Measurements from ENCODE around the gene CD63.

DNA sequence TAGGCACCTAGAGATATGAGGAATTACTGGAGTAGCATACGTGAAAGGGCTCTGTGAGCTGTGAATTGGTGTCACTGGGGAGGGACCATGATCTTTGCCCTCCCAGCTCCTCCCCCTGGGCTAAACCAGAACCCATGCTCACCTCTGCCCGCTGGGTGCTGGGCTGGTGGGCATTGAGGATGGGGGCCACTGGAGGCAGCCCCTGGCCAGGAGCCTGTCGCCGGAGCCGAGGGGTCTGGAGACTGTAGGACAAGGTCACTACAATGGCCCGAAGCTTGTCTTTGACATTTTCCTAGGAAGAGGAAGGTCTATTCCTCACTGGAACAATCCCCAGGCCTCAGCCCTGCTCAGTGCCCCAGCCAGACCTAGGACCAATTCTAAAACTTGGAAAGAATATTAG is 32.7 kb downstream of the CD63 start:
- TF ChIP-seq POLR2A (IDR thresholded peaks at IDR 0.05): no peak
- TF ChIP-seq, protein P1, sequence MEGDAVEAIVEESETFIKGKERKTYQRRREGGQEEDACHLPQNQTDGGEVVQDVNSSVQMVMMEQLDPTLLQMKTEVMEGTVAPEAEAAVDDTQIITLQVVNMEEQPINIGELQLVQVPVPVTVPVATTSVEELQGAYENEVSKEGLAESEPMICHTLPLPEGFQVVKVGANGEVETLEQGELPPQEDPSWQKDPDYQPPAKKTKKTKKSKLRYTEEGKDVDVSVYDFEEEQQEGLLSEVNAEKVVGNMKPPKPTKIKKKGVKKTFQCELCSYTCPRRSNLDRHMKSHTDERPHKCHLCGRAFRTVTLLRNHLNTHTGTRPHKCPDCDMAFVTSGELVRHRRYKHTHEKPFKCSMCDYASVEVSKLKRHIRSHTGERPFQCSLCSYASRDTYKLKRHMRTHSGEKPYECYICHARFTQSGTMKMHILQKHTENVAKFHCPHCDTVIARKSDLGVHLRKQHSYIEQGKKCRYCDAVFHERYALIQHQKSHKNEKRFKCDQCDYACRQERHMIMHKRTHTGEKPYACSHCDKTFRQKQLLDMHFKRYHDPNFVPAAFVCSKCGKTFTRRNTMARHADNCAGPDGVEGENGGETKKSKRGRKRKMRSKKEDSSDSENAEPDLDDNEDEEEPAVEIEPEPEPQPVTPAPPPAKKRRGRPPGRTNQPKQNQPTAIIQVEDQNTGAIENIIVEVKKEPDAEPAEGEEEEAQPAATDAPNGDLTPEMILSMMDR (IDR thresholded peaks at IDR 0.05): no peak

All from body of pancreas (tissue), 4 donors.